ENCODE results near the gene GPR50. TPM values are rescaled to one million over a fixed set of nuclear protein-coding genes. Genes with fewer than 3 reads are reported as not detected.

GPR50 gene
- total and polyA plus RNA-seq, 10 of the 15 experiments (the other 5 are each of a cell fraction or from before 2014, with no cell fraction given): 0.03 to 0.08 (median 0.04) TPM; not detected in 7

GRCh38 chrX:151181088-151181487 is 4.7 kb downstream of the GPR50 start (continued):
- no peak for TF ChIP-seq ATF3 (IDR thresholded peaks at IDR 0.05; ENCODE audit: borderline replicate concordance, extremely low read depth, low read depth, low read length)
- no peak for TF ChIP-seq E2F4 (IDR thresholded peaks at IDR 0.05; ENCODE audit: low read depth, low read length)
- TF ChIP-seq BHLHE40 (IDR thresholded peaks at IDR 0.05; ENCODE audit: borderline replicate concordance in 1 of 2, low read depth in 2 of 2, low read length in 1 of 2): no peak
- TF ChIP-seq HSF1 (IDR thresholded peaks at IDR 0.05; ENCODE audit: low read depth, low read length): no peak

GRCh38 chrX:151183233-151183753 is 6.9 kb downstream of the GPR50 start:
- Histone ChIP-seq H3K27ac (ENCODE audit: control insufficient read depth, insufficient read depth) (no peak overlapping the region), H3K9me3 (replicated peaks; ENCODE audit: control insufficient read depth, insufficient read depth, low read length) (no peaks in the 10 kb centered on the region; the same call in 2 of the 3 replicates), H3K4me3 (no peak overlapping the region), H3K4me1 (ENCODE audit: control insufficient read depth, insufficient read depth, low read length) (no peaks in the 10 kb centered on the region), H3K9ac (ENCODE audit: control insufficient read depth, insufficient read depth, low read length) (no peak overlapping the region), H2AFZ (ENCODE audit: control insufficient read depth, low read depth, low read length) (no peak overlapping the region), H3K36me3 (ENCODE audit: control insufficient read depth in 2 of 2, insufficient read depth in 2 of 2, low read length in 1 of 2) (no peaks in the 10 kb centered on the region), H4K20me1 (ENCODE audit: control insufficient read depth, insufficient read depth) (no peaks in the 10 kb centered on the region), H3K79me2 (ENCODE audit: control insufficient read depth, insufficient read depth, low read length) (no peaks in the 10 kb centered on the region), H3K4me2 (ENCODE audit: control insufficient read depth, insufficient read depth) (no peak overlapping the region), H3K27me3 (replicated peaks in 1 of 2; ENCODE audit: control insufficient read depth in 2 of 2, insufficient read depth in 2 of 2, low read length in 1 of 2) (no peaks in the 10 kb centered on the region; a peak in 1 of 4 replicates)
- ChIA-PET SMC1A (ENCODE audit: uncharacterized antibody, unreplicated experiment) (no interaction called here), POLR2A (no interaction called here), CTCF (no interaction called here), RAD21 (ENCODE audit: unreplicated experiment) (no interaction called here)
- BruUV-seq (replicated peaks): no TSS peak
- FAIRE-seq (no peak), ATAC-seq (no peak), DNase-seq (ENCODE audit: low read depth, low spot score) (no peak)
- intact Hi-C loops (cut with micrococcal nuclease; ENCODE audit: unreplicated experiment): no loop called here
- in situ Hi-C loops (cut with MboI): no loop called here
- WGBS (ENCODE audit: insufficient coverage, insufficient replicate concordance, low lambda C conversion rate, missing lambda C conversion rate): 6% methylated on average over 6 of the region's 6 CpGs
- TF ChIP-seq MXI1 (IDR thresholded peaks at IDR 0.05; ENCODE audit: low read depth, low read length): no peak
- no peak for TF ChIP-seq SUZ12 (IDR thresholded peaks at IDR 0.05; ENCODE audit: unreplicated experiment)
- no peak for TF ChIP-seq ATF7 (IDR thresholded peaks at IDR 0.05; ENCODE audit: low read depth)
- TF ChIP-seq MAX (IDR thresholded peaks at IDR 0.05; ENCODE audit: low read depth, low read length): no peak
- no peak for TF ChIP-seq PAX5 (IDR thresholded peaks at IDR 0.05; ENCODE audit: borderline replicate concordance, low read depth, low read length)
- no peak for TF ChIP-seq HDGF (IDR thresholded peaks at IDR 0.05)
- TF ChIP-seq RELB (IDR thresholded peaks at IDR 0.05; ENCODE audit: low read depth): no peak
- no peak for TF ChIP-seq POLR2AphosphoS2 (IDR thresholded peaks at IDR 0.05; ENCODE audit: low read depth, low read length)
- TF ChIP-seq SMAD5 (IDR thresholded peaks at IDR 0.05; ENCODE audit: low read depth): no peak
- no peak for TF ChIP-seq PKNOX1 (IDR thresholded peaks at IDR 0.05)
- no peak for TF ChIP-seq BMI1 (IDR thresholded peaks at IDR 0.05; ENCODE audit: borderline replicate concordance)
- TF ChIP-seq ZNF384 (IDR thresholded peaks at IDR 0.05; ENCODE audit: borderline replicate concordance, low read depth, low read length): no peak
- TF ChIP-seq MYB (IDR thresholded peaks at IDR 0.05; ENCODE audit: borderline replicate concordance, low read depth, low read length): no peak
- TF ChIP-seq KDM1A (IDR thresholded peaks at IDR 0.05; ENCODE audit: borderline replicate concordance): no peak
